HepG2 (cell line): Measurements from ENCODE around the gene REPIN1. TPM values are rescaled to one million over a fixed set of nuclear protein-coding genes. Genes with fewer than 3 reads are reported as not detected.

ENCODE experiments used
- ATAC-seq: fragments of 200-7000 bp; cut with Tn5 transposase; 3 replicates; pipeline ENCODE4 v1.9.1; 2020; ENCODE audit warnings: mild to moderate bottlenecking, moderate library complexity
- BruUV-seq: library from RNA; stranded (reverse); fragments of 400-500 nt; replicated peaks from 2 replicates; lab custom pipeline; 2021; lab: Mats Ljungman, UMichigan
- CTCF ChIA-PET: fragments of 300-600 bp; formaldehyde crosslinking; extraction: SDS; loops from one replicate; lab custom pipeline; 2021; ENCODE audit warnings: low total read pairs, inconsistent platforms, low intra/inter-chr PET ratio; lab: Yijun Ruan, JAX
- POLR2A ChIA-PET: fragments of 350-600 bp; sonication (Branson Sonifier 250); formaldehyde crosslinking; loops from one replicate; lab custom pipeline; 2020; ENCODE audit warnings: antibody characterized with exemption, inconsistent platforms; lab: Yijun Ruan, JAX
- DNase-seq: peaks from one replicate; pipeline ENCODE4 v3.0.0-alpha.2; 2015; ENCODE audit warnings: low spot score
- FAIRE-seq: peaks from 3 replicates; lab custom pipeline; 2011; peaks lifted over from hg19 to GRCh38; lab: Jason Lieb, UNC
- H2AFZ ChIP-seq: one replicate; pipeline ENCODE4 v1.6.1; 2011; ENCODE audit warnings: low read length, inconsistent platforms
- H3K27ac ChIP-seq: fragments of 300-600 bp; 3 replicates; pipeline ENCODE4 v1.8.0; 2011; ENCODE audit warnings: mixed run types, mild to moderate bottlenecking, mixed read lengths, low read length, inconsistent platforms; ENCODE audit not compliant: insufficient read depth; ENCODE audit errors: extremely low read length
- H3K27me3 ChIP-seq, 2 experiments: fragments of 200-600 bp in 1 of 2; 2 replicates in 1 of 2; 3 replicates in 1 of 2; pipeline versions ENCODE4 v1.6.0 to v1.8.0; 2011; ENCODE audit warnings: low read length in 2 of 2, mild to moderate bottlenecking in 2 of 2, moderate library complexity in 2 of 2, inconsistent platforms in 1 of 2; ENCODE audit not compliant: insufficient read depth in 2 of 2, control insufficient read depth in 1 of 2
- H3K36me3 ChIP-seq, 2 experiments: fragments of 200-600 bp in 1 of 2; replicated peaks in 1 of 2; 2 replicates in 1 of 2; 3 replicates in 1 of 2; pipeline versions ENCODE4 v1.5.1 to v1.8.0; 2011; ENCODE audit warnings: low read length in 2 of 2, inconsistent platforms in 1 of 2; ENCODE audit not compliant: insufficient read depth in 2 of 2, control insufficient read depth in 1 of 2
- H3K4me1 ChIP-seq: 2 replicates; pipeline ENCODE4 v1.5.1; 2012; ENCODE audit warnings: low read length, inconsistent platforms; ENCODE audit not compliant: insufficient read depth
- H3K4me2 ChIP-seq: 2 replicates; pipeline ENCODE4 v1.6.0; 2011; ENCODE audit warnings: low read depth, low read length, inconsistent platforms
- H3K4me3 ChIP-seq, 3 experiments: fragments of 200-600 bp in 1 of 3; sonication (generic), shearing (Covaris generic) in 1 of 3; replicated peaks in 1 of 3; 2 replicates each; pipeline ENCODE4 v1.5.1; 2011 to 2016; ENCODE audit warnings: low read length in 3 of 3, inconsistent platforms in 2 of 3, low read depth in 2 of 3, mild to moderate bottlenecking in 2 of 3, control low read depth in 1 of 3, mixed read lengths in 1 of 3; ENCODE audit not compliant: insufficient read depth in 1 of 3
- H3K79me2 ChIP-seq: one replicate; pipeline ENCODE4 v1.6.1; 2011; ENCODE audit warnings: low read length, inconsistent platforms; ENCODE audit not compliant: insufficient read depth
- H3K9ac ChIP-seq: 2 replicates; pipeline ENCODE4 v1.6.0; 2011; ENCODE audit warnings: mild to moderate bottlenecking, low read depth, low read length, inconsistent platforms; ENCODE audit not compliant: insufficient read depth
- H3K9me3 ChIP-seq: 2 replicates; pipeline ENCODE4 v1.5.1; 2012; ENCODE audit warnings: mild to moderate bottlenecking, low read length
- H4K20me1 ChIP-seq: 2 replicates; pipeline ENCODE4 v1.6.0; 2011; ENCODE audit warnings: inconsistent platforms, mild to moderate bottlenecking, low read length, moderate library complexity; ENCODE audit not compliant: insufficient read depth
- KDM2A ChIP-seq: sonication (generic); formaldehyde crosslinking; IDR thresholded peaks from 2 replicates; pipeline ENCODE4 v1.4.0; 2020; ENCODE audit warnings: low read depth, missing genetic modification reagents, borderline replicate concordance
- KDM3A ChIP-seq: IDR thresholded peaks from 2 replicates; pipeline ENCODE4 v1.6.1; 2018; ENCODE audit warnings: low read depth, missing compliant biosample characterization
- MIER3 ChIP-seq: IDR thresholded peaks from 2 replicates; pipeline ENCODE4 v1.6.1; 2016; ENCODE audit warnings: missing compliant biosample characterization, borderline replicate concordance
- PBX2 ChIP-seq: IDR thresholded peaks from 2 replicates; pipeline ENCODE4 v1.6.1; 2016; ENCODE audit warnings: control low read depth
- TFE3 ChIP-seq: IDR thresholded peaks from 2 replicates; pipeline ENCODE4 v1.6.1; 2016
- ZNF331 ChIP-seq: sonication (generic); formaldehyde crosslinking; IDR thresholded peaks from 2 replicates; pipeline ENCODE4 v1.4.0; 2020; ENCODE audit warnings: missing genetic modification reagents
- ZNF552 ChIP-seq: sonication (generic); formaldehyde crosslinking; IDR thresholded peaks from 2 replicates; pipeline ENCODE4 v1.9.0; 2022; ENCODE audit warnings: missing genetic modification reagents, mild to moderate bottlenecking, borderline replicate concordance
- ZNF574 ChIP-seq: sonication (generic); formaldehyde crosslinking; IDR thresholded peaks from 2 replicates; pipeline ENCODE4 v1.4.0; 2020; ENCODE audit warnings: missing genetic modification reagents
- WGBS: methylation state at CpG from one replicate; pipeline ENCODE4 v1.1.6; 2017; ENCODE audit warnings: low lambda C conversion rate; 5-methylcytosine and 5-hydroxymethylcytosine counted together
- in situ Hi-C: cut with HindIII; loops from 2 replicates; pipeline ENCODE4 v1.10.0; 2017; ENCODE audit warnings: low pct_unique_long_range_greater_than_20kb; ENCODE audit not compliant: extremely low pct_ligation_motif_present
- intact Hi-C: fragments of 100-400 bp; cut with micrococcal nuclease; formaldehyde crosslinking; loops from one replicate; pipeline ENCODE4 v1.10.0; 2022; ENCODE audit not compliant: unreplicated experiment
- polyA plus RNA-seq, 8 experiments: library from polyadenylated mRNA; depleted of rRNA in 3 of 8; stranded (reverse) in 7 of 8; unstranded in 1 of 8; fragments of >200 nt; fragmentation: Illumina TruSeq in 4 of 8; extraction: Trizol in 4 of 8; gene quantifications; 2 replicates each; pipeline versions ENCODE4 v1.2.1 to v1.2.3, GENCODE V29; 2011 to 2016; ENCODE audit warnings: low read depth in 4 of 8, missing spikeins in 1 of 8, mixed read lengths in 1 of 8; ENCODE audit not compliant: insufficient read depth in 1 of 8
- total RNA-seq, 5 experiments: library from RNA; depleted of rRNA; stranded (reverse); fragments of >200 nt; fragmentation: Illumina TruSeq; extraction: Trizol; gene quantifications; 2 replicates each; pipeline ENCODE4 v1.2.3, GENCODE V29; 2016; ENCODE audit warnings: low read depth in 1 of 5

REPIN1 gene
- total and polyA plus RNA-seq, 2 of the 13 experiments (the other 11 are each of a cell fraction or from before 2014, with no cell fraction given): 69.9 to 108 TPM

- BruUV-seq: no TSS peak
- intact Hi-C loops: no loop called here
- no peak for FAIRE-seq
- CTCF ChIA-PET: no interaction called here
- H3K9ac ChIP-seq: no peak overlapping the region
- DNase-seq: no peak
- peaks cover 45% of the 10 kb centered on the region for H3K4me1 ChIP-seq
- no peak for TF ChIP-seq KDM3A (CRISPR knock-in tag)
- no peak for TF ChIP-seq ZNF331 (CRISPR knock-in tag)
- TF ChIP-seq, all 625 proteins: peak for 0
- no peak for ATAC-seq
- no peak overlapping the region for H2AFZ ChIP-seq
- no peak overlapping the region for H3K4me3 ChIP-seq
- no peaks in the 10 kb centered on the region for H3K79me2 ChIP-seq
- H3K27ac ChIP-seq: no peak overlapping the region
- no peaks in the 10 kb centered on the region for H3K27me3 ChIP-seq
- in situ Hi-C loops: no loop called here
- WGBS: 90% methylated on average over 3 of the region's 11 CpGs
- no peaks in the 10 kb centered on the region for H4K20me1 ChIP-seq
- POLR2A ChIA-PET: interaction anchor here (1.3 kb wide), 1 partner anchor 23 kb away, joined by 3 read pairs; no protein-coding TSS in a partner anchor
- H3K9me3 ChIP-seq: no peaks in the 10 kb centered on the region
- H3K36me3 ChIP-seq: no peaks in the 10 kb centered on the region
- H3K4me2 ChIP-seq: no peak overlapping the region
Observed at GRCh38 chr7:150412016-150412415, 43.4 kb downstream of the REPIN1 start.

GRCh38 chr7:150412518-150413488 lies 44.2 kb downstream of the REPIN1 start:
- H3K36me3 ChIP-seq: no peaks in the 10 kb centered on the region
- in situ Hi-C loops (no loop called here), intact Hi-C loops (no loop called here)
- BruUV-seq: no TSS peak
- no peak overlapping the region for H3K27ac ChIP-seq
- H3K4me1 ChIP-seq: peaks cover 40% of the 10 kb centered on the region
- DNase-seq: no peak
- no peak for ATAC-seq
- WGBS: 87% methylated on average over 26 of the region's 37 CpGs
- no peak overlapping the region for H3K4me3 ChIP-seq
- 0 out of 2 replicates have a peak, but pooled peaks cover 2% of the 10 kb centered on the region for H4K20me1 ChIP-seq
- H3K9me3 ChIP-seq: no peaks in the 10 kb centered on the region
- H3K9ac ChIP-seq: no peak overlapping the region
- ChIA-PET POLR2A (interaction anchor here (1.3 kb wide), 1 partner anchor 24 kb away, joined by 3 read pairs; no protein-coding TSS in a partner anchor), CTCF (no interaction called here)
- no peaks in the 10 kb centered on the region for H3K27me3 ChIP-seq
- no peak overlapping the region for H2AFZ ChIP-seq
- no peak for FAIRE-seq
- no peak overlapping the region for H3K4me2 ChIP-seq
- H3K79me2 ChIP-seq: no peaks in the 10 kb centered on the region
- TF ChIP-seq ZNF574 (CRISPR knock-in tag) (no peak), KDM2A (no peak), ZNF552 (CRISPR knock-in tag) (no peak), TFE3 (CRISPR knock-in tag) (no peak), MIER3 (CRISPR knock-in tag) (no peak), PBX2 (CRISPR knock-in tag) (no peak)
